HG03064 (cell line): ENCODE data around the gene MAP7D2.

Source experiments
- ATAC-seq: cut with Tn5 transposase; IDR thresholded peaks from one replicate; pipeline ENCODE4 v1.9.1; 2021; ENCODE audit warnings: low read depth; ENCODE audit not compliant: unreplicated experiment

MAP7D2 gene

DNA sequence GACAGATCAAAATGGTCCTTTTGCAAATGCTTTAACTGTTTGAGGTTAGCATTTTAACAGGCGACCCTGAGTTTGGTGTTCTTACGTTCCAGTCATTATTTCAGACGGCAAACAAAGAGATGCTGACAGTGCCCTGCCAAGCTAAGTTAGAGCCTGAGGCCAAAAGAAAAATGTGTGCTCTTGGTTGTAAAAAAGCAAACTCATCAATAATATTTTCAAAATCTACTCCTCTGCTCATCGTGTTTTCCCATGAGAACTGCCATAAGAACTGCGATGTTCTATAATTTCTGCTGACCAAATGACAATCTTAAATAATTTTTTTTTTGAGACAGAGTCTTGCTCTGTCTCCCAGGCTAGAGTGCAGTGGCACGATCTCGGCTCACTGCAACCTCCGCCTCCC, 63.2 kb downstream of the MAP7D2 start:
- no peak for ATAC-seq

DNA sequence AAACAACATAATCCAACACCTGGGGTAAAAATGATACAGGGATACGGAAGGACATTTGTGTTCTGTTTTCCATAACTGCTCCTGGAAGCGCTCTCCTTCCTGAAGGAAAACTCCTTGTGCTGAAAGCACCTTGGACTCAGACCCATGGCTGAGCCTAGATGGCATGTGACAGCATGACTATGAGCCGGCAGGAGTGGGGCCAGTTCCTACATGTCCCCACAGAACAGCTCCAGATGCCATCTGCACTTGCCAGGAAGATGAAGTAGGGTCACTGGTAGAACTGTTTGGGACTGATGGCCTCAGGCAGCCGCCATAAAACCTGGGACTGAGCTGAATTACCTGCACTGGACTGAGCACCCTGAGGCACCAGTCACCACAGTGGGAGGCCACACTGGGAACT, 69.8 kb downstream of the MAP7D2 start:
- no peak for ATAC-seq

DNA sequence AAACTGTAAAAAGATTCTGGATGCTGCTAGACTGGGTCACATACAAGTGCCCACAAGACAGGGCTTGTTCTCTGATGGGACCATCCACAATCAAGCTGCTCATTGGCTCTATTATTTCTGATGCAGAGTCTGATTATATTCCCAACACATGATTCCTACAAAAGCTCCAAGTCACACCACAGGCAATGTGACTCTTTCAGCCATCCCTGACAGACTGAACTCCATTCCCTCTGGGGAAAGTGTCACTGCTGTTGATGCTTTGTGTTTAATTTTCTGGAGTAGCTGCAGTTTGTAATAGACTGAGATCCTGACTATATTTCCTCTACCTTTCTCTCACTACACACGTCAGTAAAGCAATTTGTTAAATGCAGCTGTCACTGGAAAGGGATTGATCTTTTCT, 70.5 kb downstream of the MAP7D2 start:
- no peak for ATAC-seq

DNA sequence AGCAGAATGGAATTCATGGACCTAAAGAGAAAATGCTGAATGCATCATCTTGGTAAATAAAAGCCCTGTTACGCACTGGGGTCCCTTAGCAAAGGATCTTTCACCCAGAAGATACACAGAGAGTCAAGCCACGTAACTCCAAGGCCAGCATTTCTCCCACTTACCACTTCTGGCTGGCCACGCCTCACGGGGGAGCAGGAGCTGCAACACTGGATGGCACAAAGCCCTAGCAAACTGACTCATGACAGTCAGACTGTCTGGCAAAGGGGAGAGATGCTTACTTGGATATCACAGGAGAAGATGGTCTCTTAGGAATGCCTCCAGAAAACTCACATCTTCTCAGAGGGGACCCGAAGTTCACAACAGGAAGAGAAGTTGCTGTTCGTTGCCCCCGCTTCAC, 74.5 kb downstream of the MAP7D2 start:
- ATAC-seq: no peak

DNA sequence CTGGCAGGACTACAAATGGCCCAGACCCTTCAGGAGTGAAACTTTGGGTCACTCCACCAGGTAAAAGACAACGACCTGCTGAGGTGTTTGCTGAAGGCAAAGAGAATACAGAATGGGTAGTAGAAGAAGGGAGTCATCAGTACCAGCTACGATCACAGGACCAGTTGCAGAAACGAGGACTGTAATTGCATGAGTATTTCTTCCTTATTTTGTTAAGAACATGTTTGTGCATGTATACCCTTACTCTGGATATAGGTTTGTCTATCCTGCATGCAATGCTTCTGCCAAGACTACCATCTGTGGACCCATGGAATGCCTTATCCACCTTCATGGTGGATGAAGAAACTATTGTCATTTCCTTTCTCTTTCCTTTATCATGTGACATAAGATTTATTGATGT, 77.7 kb downstream of the MAP7D2 start:
- no peak for ATAC-seq

DNA sequence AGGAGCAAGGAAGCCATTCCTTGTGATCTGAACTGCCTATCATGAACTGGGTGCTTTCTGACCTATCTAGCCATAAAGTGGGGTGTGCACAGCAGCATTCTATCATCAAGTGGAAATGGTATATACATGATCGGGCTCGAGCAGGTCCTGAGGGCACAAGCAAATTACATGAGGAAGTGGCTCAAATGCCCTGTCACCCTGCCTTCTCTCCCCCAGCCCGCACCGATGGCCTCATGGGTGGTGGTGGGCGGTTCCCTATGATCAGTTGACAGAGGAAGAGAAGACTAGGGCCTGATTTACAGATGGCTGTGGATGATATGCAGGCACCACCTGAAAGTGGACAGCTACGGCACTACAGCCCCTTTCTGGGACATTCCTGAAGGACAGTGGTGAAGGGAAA, 79.5 kb downstream of the MAP7D2 start:
- no peak for ATAC-seq

DNA sequence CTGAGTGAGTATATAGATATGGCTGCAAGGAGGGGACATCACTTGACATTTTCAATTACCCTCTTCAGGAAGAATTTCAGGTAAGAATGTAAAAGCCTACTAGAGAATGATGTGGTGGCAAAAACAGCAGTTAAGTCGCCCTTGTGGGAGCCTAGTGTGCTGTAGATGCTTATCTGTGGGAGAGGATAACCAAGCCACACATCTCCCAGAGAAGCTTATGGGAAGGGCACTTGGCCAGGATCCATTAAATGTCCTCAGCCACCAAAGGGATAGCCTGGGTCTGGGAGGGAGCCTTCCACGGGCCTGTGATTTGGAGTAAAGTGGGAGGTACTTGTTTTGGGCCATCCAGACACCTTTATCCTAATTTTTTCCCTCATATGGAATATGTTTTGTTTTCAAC, 84.5 kb downstream of the MAP7D2 start:
- no peak for ATAC-seq

DNA sequence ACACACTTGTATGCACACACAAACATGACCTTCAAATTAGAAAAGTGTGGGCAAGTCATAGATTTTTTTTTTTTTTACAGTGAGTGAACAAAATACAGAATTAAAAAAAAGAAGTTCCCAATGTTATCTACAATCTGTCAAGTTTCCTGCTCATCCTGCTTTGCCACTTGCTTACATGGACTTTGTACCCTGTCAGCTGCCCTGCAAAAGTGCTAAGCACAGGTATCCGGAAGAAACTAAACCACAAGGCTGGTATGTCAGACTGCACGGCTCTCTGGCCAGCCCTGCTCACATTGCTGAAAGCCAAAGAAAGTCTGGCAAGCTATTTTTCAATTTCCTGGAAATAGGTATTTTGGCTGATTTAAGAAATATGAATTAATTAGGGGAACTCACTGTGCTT, 87.0 kb downstream of the MAP7D2 start:
- ATAC-seq: no peak

DNA sequence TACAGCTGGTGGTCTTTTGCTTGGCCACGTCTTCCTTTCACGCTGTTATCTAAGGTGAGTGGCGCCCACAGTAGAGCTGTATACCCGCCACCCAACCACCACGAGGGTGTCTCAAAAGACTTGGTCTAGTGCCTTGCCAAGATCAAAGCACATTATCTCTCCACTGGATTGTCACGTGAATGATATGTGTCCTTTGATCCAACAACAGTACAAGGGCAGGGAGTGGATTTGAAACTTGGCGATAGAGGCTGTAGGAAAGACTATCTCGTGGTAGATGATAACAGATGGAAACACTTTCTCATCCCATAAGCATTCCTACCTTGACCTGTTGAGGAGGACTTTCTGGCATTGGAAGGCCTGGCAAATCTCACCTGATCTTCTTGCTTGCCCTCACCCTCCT, 88.1 kb downstream of the MAP7D2 start:
- no peak for ATAC-seq

DNA sequence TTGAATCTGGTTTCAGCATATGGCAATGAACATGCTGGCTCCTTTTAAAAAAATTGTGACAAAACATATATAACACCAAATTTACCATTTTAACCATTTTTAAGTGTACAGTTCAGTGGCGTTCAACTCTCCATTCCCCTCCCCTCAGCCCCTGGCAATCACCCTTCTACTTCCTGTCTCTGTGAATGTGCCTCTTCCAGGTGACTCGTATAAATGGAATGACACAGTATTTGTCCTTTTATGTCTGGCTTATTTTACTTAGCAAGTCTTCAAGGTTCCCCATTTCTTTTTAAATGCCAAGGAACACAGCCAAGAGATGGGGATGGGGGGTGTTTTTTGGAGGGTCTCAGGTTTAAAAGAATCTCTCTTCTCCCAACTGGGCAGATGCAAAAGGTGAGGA, 90.4 kb downstream of the MAP7D2 start:
- ATAC-seq: no peak

DNA sequence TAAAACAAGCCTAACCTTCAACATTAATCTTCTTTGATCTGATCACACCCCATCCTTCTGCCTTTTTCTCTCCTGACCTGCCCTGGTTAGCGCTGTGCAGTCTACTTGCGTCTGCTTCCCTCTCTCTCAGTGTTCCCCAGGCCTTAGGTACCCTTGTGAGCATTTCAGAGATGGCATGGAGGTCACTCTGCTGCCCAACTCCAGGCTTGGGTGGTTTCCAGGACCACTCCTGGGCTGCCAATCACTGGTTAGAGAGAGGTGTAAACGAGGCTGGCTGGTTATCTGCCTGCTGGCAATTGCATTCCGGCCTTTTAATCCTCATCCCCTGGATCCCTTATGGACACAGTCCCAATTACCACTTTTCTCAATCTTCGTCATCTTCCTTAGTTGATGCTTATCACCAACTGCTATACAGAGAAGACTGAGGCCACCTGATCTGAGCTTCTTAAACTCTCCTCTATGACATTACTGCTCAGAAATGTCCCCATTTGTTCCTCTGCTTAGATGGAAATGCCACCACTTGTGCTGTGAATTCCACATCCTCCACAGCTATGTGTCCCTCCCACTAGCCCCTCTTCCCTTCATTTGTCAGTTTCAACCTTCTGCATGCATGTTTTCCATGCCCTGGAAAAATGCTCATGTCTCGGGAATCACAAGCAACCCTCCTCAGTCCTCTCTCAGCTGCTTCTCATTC, 96.9 kb downstream of the MAP7D2 start:
- no peak for ATAC-seq

DNA sequence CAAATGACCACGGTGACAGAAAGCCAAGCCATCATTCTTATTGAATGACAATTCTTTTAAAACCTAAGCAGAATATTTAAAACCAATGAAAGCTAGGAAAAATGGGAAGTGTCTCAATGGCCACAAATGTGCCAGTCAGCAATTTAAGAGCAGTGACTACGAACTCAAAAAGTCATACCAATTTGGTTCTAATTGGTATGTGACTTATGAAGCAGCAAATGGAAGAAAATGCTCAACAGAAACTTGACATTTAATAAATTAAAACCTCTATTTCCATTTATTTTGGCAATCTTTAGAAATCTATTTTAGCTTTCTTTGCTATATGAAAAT, 100.1 kb downstream of the MAP7D2 start:
- ATAC-seq: no peak

DNA sequence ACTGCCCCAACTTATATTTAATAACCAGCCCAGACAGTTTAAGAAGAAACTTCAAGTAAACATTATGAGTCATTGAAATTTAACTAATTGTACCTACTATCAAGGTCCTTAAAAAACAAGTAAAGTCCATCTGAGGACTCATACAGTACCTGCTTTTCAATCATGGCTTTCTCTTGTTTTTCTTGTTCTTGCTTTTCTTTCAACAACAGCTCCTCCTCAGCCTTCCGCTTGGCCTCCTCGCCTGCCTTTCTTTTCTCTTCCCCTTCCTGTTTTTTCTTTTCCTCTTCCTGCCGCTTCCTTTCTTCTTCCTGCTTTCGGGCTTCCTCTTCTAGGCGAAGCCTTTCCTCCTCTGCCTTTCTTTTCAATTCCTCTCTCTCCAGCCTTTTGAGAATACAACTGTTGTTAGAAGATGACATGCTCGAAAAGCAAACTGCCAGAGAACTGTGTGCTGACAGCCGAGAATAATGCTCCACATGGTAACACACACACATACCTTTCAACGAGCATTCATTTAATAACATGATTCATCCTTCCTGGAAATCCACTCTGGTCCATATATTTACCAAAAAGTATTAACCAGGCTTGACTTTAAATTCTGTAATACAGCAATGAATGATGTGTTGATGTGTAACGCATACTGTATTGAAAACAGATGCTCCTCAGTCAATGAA, 100.6 kb downstream of the MAP7D2 start:
- no peak for ATAC-seq

DNA sequence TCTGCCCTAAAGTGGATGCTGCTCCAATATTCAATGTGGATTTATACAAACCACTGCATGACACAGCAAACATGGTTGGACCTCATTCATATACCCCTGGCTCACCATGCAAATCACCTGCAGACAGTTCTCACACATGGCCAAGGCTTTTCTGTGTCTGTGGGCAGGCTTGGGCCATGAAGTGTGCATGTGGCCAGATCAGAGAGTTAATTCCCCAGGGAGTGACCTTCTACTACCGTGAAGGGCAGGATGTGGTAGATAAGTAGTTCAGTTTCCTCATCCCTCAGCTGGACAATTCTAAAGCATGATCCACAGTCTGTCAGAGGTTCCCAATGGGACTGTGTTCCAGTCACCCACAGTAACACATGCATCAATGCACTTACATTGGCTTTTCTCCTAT, 101.3 kb downstream of the MAP7D2 start:
- no peak for ATAC-seq

DNA sequence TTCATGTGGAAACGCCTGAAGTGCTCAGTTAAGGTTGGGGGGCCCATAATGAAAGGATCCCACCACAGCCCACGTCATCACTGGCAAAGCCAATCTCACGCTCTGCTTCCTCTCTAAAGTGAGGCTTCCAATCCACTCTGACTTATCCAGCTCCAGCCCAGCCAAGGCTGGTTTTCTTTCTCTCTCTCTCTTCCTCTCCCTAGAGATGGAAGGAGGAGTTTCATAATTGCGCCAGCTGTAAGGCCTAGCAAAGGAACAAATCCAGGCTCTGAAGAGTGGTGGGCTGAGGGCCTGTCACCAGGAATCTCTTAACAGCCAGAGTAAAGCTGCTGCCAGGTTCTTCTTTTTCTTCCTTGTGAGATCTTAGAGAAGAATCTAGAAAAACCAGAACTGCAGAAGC, 105.1 kb downstream of the MAP7D2 start:
- ATAC-seq: no peak

DNA sequence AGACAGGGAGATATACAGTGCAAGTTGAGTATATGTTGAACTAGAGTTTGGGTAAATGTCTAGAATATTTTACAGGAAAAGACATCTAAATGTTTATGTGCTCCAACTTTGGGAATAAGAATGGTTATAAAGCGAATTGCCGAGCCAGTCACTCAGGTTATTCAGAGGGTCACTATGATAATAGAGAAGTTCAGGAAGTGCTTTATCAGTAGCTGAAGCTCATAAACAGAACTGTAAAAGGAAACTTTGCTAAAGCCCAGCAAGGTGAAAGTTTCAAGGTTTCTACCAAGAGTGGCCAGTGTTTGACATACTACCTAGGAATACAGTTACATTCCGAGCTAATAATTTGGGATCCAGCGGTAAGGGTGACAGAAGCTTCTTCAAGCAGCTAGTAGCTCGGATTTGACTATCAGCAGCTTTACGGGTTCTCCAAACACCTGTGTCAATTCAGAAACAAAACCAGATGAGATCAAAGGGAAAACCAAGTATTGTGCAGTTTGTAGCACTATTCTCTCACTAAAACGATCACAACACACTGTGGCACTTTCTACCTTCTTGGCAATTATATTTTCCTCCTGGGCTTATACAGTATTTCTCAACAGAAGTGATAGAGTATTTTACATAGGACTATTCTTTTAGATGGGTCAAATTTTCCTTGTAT, 108.6 kb downstream of the MAP7D2 start:
- ATAC-seq: no peak

DNA sequence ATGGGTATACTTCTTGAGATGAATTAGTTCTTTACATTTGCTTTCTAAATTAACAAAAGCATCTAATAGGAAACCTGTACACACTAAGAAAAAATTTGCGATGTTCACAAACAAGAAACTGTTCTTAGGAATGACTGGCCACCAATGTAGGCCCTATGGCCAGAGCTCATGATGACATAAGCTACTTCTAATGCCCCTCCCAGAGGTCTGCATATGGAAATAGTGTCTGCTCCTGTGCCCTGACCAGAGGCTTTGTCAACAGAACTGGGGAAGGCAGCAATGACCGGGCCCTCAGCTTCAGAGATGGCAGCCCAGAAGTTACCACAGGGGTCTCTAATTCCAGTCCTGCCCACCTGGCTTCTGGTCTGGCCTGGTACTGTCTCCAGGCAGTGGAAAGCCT, 110.8 kb downstream of the MAP7D2 start:
- no peak for ATAC-seq

DNA sequence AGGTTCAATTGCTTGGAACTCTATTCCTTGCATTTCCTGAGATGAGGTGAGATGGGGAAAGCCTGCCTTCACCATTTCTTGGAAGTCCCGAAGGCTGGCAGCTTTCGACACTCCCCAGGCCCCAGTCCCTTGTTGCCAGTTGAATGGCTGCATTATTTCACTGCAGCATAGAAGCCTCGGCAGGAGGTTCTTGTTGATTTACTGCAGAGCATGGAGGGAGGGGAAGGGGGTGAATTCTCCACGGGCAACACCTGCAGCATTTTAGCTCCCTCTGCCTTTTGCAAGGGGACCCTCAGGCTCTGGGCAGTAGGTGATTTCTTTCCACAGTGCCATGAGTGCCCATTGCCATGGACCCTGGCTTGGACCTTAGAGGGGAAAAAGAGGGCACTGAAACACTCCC, 115.1 kb downstream of the MAP7D2 start:
- no peak for ATAC-seq

DNA sequence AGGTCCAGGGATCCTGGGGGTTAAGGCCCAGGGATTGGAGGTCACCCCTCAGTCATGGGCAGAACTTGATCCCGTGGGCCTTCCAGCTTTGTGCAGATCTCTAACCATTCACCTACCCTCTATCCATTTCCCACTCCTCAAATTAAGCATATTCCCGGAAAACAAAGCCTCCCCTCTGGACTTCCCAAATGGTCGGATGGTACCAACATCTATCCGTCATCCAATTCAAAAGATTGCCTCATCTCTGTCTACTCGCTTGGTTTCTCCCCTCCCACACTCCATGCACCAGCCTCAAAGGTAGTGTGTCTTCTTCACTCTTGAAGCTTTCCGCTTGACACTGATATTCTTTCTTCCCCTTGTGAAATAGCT, 125.4 kb downstream of the MAP7D2 start:
- no peak for ATAC-seq

DNA sequence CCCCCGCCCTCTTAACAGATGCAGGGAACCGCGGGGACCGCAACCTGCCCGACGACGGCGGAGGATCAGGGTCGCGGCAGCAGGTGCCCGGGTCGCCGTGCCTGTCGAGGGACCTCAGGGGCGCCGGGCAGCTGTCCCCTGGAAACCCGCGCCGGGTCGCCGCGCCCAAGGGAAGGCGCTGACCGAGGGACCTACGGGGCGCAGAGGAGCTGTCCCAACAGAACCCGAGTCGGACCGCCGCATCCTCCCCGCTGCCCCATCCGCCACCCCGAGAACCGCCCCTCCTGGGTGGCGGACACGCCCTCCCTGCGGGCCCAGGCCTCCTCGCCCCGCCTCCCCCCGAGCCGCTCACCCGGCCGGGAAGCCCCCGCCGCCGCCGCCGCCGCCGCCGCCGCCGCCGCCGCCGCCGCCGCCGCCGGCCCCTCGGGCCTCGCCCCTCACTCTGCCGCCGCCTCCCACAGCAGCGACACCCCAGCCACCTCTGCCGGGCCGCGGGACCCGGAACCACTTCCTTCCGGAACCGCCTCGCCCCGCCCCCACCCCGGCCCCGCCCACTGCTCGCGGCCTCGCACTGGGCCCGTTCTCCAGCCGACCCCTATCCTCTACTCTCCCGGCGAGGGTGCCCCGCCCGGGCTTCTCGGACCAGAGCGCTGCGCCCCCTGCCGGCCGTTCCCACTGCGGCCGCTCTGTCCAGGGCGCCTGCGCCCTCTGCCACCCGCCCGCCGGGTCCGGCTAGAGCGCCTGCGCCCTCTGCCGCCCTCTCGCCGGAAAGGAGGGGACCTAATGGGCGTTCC, 126.0 kb downstream of the MAP7D2 start, which contains the start of gene BCLAF3:
BCLAF3 (minus strand) TSS at position 506 of the 794 bp plus-strand sequence. CDS start 20,797 bp downstream, outside the sequence.
- peak; percentile 93 for ATAC-seq

DNA sequence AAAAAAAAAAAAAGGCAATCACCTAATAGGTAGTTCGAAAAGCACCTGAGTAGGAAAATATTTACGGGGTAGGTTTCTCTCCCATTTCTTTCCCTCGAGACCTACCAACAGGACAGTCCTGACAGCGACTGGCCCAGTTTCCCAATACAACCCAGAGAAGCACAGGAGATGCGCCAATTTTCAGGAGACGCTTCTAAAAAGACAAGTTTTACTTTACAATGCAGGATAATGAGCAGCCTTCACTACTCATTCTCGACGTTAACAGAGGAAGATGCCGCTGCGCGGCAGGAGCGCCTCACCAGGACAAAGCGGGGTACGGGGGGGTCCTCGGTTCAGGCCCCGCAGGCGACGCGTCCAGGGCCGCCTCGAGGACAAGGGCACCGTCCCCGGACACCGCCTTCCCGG, 126.6 kb downstream of the MAP7D2 start:
- peak; percentile 38 for ATAC-seq
